Activated T-helper 1 cell treated with anti-CD3 and anti-CD28 coated beads, Interleukin-12 subunit alpha, Interleukin-12 subunit beta, Interleukin-2, Interleukin-4 antibody, amounts not matched to agents 30 ng/mL and 10 ng/mL and 1 ng/mL, durations not matched to agents 14 hours and 24 hours and 36 hours (primary cell): ENCODE data around the gene MAPK10. TPM values are rescaled to one million over a fixed set of nuclear protein-coding genes. Genes with fewer than 3 reads are reported as not detected.
"Not testable (repeated sequence)": the region's sequence is repeated elsewhere in the genome, so short reads cannot be mapped to it uniquely, and the experiment has no call there.

Source experiments
- DNase-seq: peaks from one replicate; pipeline ENCODE4 v3.0.0; 2021; ENCODE audit warnings: low spot score
- H3K27ac Mint-ChIP-seq: one replicate; pipeline ENCODE4 v1.8.0; 2021; ENCODE audit warnings: mild to moderate bottlenecking, mixed read lengths
- H3K27me3 Mint-ChIP-seq: one replicate; pipeline ENCODE4 v1.8.0; 2022; ENCODE audit warnings: mild to moderate bottlenecking, moderate library complexity, mixed read lengths; ENCODE audit not compliant: insufficient read depth
- H3K36me3 Mint-ChIP-seq: one replicate; pipeline ENCODE4 v1.8.0; 2021; ENCODE audit warnings: low read depth, mixed read lengths
- H3K4me1 Mint-ChIP-seq: one replicate; pipeline ENCODE4 v1.8.0; 2021; ENCODE audit warnings: low read depth, mixed read lengths
- H3K4me3 Mint-ChIP-seq: one replicate; pipeline ENCODE4 v1.8.0; 2021; ENCODE audit warnings: mild to moderate bottlenecking, moderate library complexity, mixed read lengths
- H3K9me3 Mint-ChIP-seq: one replicate; pipeline ENCODE4 v1.8.0; 2021; ENCODE audit warnings: mixed read lengths
- intact Hi-C: fragments of 100-400 bp; cut with micrococcal nuclease; formaldehyde crosslinking; loops from one replicate; pipeline ENCODE4 v1.15.1; 2024
- total RNA-seq: library from RNA; stranded (reverse); gene quantifications from 2 replicates; pipeline ENCODE4 v1.2.3, GENCODE V29; 2022

The MAPK10 gene
- total RNA-seq, 1 donor from 2014 or later = not detected

DNA sequence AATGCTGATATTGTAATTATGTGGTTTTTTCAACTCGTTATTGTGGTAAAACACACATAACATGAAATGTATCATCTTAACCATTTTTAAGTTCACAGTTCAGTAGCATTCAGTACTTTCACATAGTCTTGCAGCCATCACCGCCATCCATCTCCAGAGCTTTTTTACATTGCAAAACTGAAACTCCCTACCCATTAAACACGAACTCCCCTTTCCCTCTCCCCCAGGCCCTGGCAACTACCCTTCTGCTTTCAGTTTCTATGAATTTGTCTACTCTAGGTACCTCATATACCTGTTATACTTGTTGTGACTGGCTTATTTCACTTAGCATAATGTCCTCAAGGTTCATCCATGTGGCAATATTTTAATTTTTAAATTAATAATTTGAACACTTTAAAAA, 380.6 kb downstream of the MAPK10 start:
- H3K27me3 Mint-ChIP-seq = no peaks in the 10 kb centered on the region
- H3K4me1 Mint-ChIP-seq = no peaks in the 10 kb centered on the region
- no peak for DNase-seq
- no peak overlapping the region for H3K27ac Mint-ChIP-seq
- H3K9me3 Mint-ChIP-seq = no peaks in the 10 kb centered on the region
- no peak overlapping the region for H3K4me3 Mint-ChIP-seq
- intact Hi-C loops = no loop called here
- no peaks in the 10 kb centered on the region for H3K36me3 Mint-ChIP-seq

GRCh38 chr4:85970535-85970934, 389.3 kb downstream of the MAPK10 start:
- no peaks in the 10 kb centered on the region for H3K9me3 Mint-ChIP-seq
- H3K4me3 Mint-ChIP-seq = no peak overlapping the region
- H3K4me1 Mint-ChIP-seq = no peaks in the 10 kb centered on the region
- intact Hi-C loops = loop anchor here (5.0 kb wide), 1 partner anchor 823 kb away; no protein-coding TSS in a partner anchor
- H3K27me3 Mint-ChIP-seq = no peaks in the 10 kb centered on the region
- DNase-seq = no peak
- no peaks in the 10 kb centered on the region for H3K36me3 Mint-ChIP-seq
- H3K27ac Mint-ChIP-seq = no peak overlapping the region

DNA sequence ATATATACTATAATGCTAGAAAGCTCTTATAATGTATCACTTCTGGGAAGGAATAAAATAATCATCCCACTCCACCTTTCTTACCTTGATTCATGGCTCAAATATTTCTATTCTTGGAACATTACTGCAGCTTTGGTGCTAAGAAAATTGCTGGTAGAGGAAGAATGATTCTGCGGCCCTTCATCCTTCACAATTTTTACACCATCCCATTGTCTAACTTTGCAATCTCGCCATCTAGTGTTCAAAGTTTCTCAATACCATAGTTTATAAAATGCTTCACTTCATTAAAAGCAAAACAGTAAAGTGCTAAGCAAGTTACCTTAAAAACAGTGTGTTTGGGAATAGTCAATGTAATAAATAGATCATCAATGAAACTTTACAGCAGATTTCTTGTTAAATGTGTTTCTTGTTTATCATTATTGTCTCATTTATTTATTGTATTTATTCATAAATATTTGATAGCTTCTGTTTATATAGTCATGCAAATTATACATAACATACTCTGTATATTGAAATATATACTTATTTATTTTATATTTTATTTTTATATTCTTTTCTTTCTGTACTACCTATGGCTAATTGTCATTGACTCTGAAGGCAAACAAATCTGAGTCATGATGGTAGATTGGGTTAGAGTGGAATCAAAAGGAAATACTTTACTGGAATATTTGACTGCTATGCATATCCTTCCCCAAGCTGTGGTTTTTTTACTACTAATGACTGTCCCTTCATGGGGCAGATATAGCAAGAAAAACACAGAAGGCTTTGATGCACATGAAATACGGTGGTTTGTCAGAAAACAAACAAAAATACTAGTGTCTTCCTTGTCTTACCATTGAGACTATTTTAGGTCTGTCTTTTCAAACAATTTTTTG, 390.7 kb downstream of the MAPK10 start:
- Mint-ChIP-seq H3K4me3 (no peak overlapping the region), H3K36me3 (no peaks in the 10 kb centered on the region), H3K4me1 (no peaks in the 10 kb centered on the region), H3K27me3 (no peaks in the 10 kb centered on the region), H3K27ac (no peak overlapping the region), H3K9me3 (no peaks in the 10 kb centered on the region)
- intact Hi-C loops = no loop called here
- DNase-seq = no peak

DNA sequence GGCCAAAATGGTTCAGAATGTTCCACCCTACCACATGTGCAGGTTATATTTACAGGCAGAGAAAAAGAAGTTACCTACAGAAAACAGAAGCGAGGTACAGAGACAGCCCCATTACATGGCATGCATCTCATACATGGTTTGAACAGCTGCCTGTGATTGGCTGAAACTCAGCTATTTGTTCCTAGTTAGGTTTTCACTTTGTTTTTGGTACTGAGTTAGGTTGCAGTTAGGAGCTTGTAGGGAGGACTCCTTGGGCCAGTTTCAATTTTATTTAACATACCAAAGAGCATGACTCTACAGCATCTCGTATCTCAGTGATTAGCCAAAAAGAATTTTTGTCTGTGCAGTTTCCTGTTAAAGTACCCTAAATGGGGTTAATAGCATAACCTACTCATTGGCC, 392.0 kb downstream of the MAPK10 start:
- H3K9me3 Mint-ChIP-seq = no peaks in the 10 kb centered on the region
- no peaks in the 10 kb centered on the region for H3K27me3 Mint-ChIP-seq
- no peak overlapping the region for H3K4me3 Mint-ChIP-seq
- no peaks in the 10 kb centered on the region for H3K4me1 Mint-ChIP-seq
- intact Hi-C loops = no loop called here
- no peak for DNase-seq
- no peaks in the 10 kb centered on the region for H3K36me3 Mint-ChIP-seq
- H3K27ac Mint-ChIP-seq = no peak overlapping the region

- Mint-ChIP-seq H3K4me1 (no peaks in the 10 kb centered on the region), H3K36me3 (no peaks in the 10 kb centered on the region), H3K9me3 (no peaks in the 10 kb centered on the region), H3K4me3 (no peak overlapping the region), H3K27me3 (no peaks in the 10 kb centered on the region), H3K27ac (no peak overlapping the region)
- DNase-seq = no peak
- intact Hi-C loops = no loop called here
These were observed 393.5 kb downstream of the MAPK10 start for GRCh38 chr4:85966373-85966772.

DNA sequence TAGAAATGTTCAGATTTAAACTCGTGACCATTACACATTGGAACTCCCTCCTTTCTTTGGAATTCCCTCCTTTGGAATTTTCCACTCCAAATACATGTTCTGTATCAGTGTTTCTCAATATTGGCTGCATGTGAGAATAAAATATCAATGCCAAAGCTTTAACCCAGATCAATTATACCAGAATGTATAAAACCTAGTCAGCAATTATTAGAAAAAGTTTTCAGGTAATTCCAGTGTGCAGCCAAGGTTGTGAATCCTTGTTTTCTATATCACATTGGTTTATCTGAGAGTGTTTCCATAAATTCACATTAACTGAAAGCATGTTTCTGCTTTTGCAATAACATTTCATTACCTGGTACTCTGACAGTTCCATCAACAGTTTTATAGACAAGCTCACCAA, 394.3 kb downstream of the MAPK10 start:
- H3K9me3 Mint-ChIP-seq = no peaks in the 10 kb centered on the region
- no peaks in the 10 kb centered on the region for H3K27me3 Mint-ChIP-seq
- H3K4me3 Mint-ChIP-seq = no peak overlapping the region
- H3K27ac Mint-ChIP-seq = no peak overlapping the region
- H3K4me1 Mint-ChIP-seq = no peaks in the 10 kb centered on the region
- no peak for DNase-seq
- no peaks in the 10 kb centered on the region for H3K36me3 Mint-ChIP-seq
- intact Hi-C loops = no loop called here

DNA sequence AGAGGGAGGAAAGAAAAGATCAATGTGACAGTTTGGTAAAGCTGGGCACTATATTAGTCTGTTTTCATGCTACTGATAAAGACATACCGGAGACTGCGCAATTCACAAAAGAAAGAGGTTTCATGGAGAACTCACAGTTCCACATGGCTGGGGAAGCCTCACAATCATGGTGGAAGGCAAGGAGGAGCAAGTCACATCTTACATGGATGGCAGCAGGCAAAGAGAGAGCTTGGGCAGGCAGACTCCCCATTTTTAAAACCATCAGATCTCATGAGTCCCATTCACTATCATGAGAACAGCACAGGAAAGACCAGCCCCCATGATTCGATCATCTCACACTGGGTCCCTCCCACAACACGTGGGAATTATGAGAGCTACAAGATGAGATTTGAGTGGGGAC, 394.8 kb downstream of the MAPK10 start:
- H3K4me1 Mint-ChIP-seq, DNase-seq, H3K27ac Mint-ChIP-seq, H3K27me3 Mint-ChIP-seq, H3K4me3 Mint-ChIP-seq, H3K9me3 Mint-ChIP-seq, H3K36me3 Mint-ChIP-seq, intact Hi-C loops: not testable (repeated sequence)

- no peaks in the 10 kb centered on the region for H3K27me3 Mint-ChIP-seq
- H3K36me3 Mint-ChIP-seq = no peaks in the 10 kb centered on the region
- intact Hi-C loops = no loop called here
These were observed 395.6 kb downstream of the MAPK10 start for GRCh38 chr4:85964298-85964697.

GRCh38 chr4:85963231-85963630, 396.6 kb downstream of the MAPK10 start:
- H3K4me3 Mint-ChIP-seq = no peak overlapping the region
- no peaks in the 10 kb centered on the region for H3K9me3 Mint-ChIP-seq
- no peaks in the 10 kb centered on the region for H3K36me3 Mint-ChIP-seq
- no peak overlapping the region for H3K27ac Mint-ChIP-seq
- intact Hi-C loops = no loop called here
- H3K4me1 Mint-ChIP-seq = no peaks in the 10 kb centered on the region
- H3K27me3 Mint-ChIP-seq = no peaks in the 10 kb centered on the region
- DNase-seq = no peak

More at GRCh38 chr4:85964298-85964697, 395.6 kb downstream of the MAPK10 start:
- Mint-ChIP-seq H3K27ac (no peak overlapping the region), H3K4me1 (no peaks in the 10 kb centered on the region), H3K9me3 (no peaks in the 10 kb centered on the region), H3K4me3 (no peak overlapping the region)
- DNase-seq = no peak

GRCh38 chr4:85961887-85962286, 398.0 kb downstream of the MAPK10 start:
- H3K27me3 Mint-ChIP-seq = no peaks in the 10 kb centered on the region
- no peak overlapping the region for H3K27ac Mint-ChIP-seq
- intact Hi-C loops = no loop called here
- no peak for DNase-seq
- no peaks in the 10 kb centered on the region for H3K9me3 Mint-ChIP-seq
- H3K4me3 Mint-ChIP-seq = no peak overlapping the region
- no peaks in the 10 kb centered on the region for H3K4me1 Mint-ChIP-seq
- no peaks in the 10 kb centered on the region for H3K36me3 Mint-ChIP-seq

- Mint-ChIP-seq H3K36me3 (no peaks in the 10 kb centered on the region), H3K4me3 (no peak overlapping the region), H3K27me3 (no peaks in the 10 kb centered on the region), H3K9me3 (no peaks in the 10 kb centered on the region), H3K4me1 (no peaks in the 10 kb centered on the region), H3K27ac (no peak overlapping the region)
- no peak for DNase-seq
- intact Hi-C loops = no loop called here
These were observed 403.4 kb downstream of the MAPK10 start for GRCh38 chr4:85956293-85956945.

- no peak overlapping the region for H3K27ac Mint-ChIP-seq
- H3K9me3 Mint-ChIP-seq = no peaks in the 10 kb centered on the region
- no peaks in the 10 kb centered on the region for H3K27me3 Mint-ChIP-seq
- no peak for DNase-seq
- intact Hi-C loops = no loop called here
- no peaks in the 10 kb centered on the region for H3K36me3 Mint-ChIP-seq
- H3K4me1 Mint-ChIP-seq = no peaks in the 10 kb centered on the region
- H3K4me3 Mint-ChIP-seq = no peak overlapping the region
These were observed 404.1 kb downstream of the MAPK10 start for GRCh38 chr4:85955620-85956292.

- no peak for DNase-seq
- H3K27ac Mint-ChIP-seq = no peak overlapping the region
- intact Hi-C loops = no loop called here
- no peaks in the 10 kb centered on the region for H3K27me3 Mint-ChIP-seq
- H3K4me3 Mint-ChIP-seq = no peak overlapping the region
- H3K4me1 Mint-ChIP-seq = no peaks in the 10 kb centered on the region
- H3K36me3 Mint-ChIP-seq = no peaks in the 10 kb centered on the region
- H3K9me3 Mint-ChIP-seq = no peaks in the 10 kb centered on the region
These were observed 406.2 kb downstream of the MAPK10 start for GRCh38 chr4:85953651-85954018.
